Right atrium auricular region (tissue), 2 donors: ENCODE data around the gene AP3B1. TPM values are rescaled to one million over a fixed set of nuclear protein-coding genes. Genes with fewer than 3 reads are reported as not detected.
"Not testable (repeated sequence)": the region's sequence is repeated elsewhere in the genome, so short reads cannot be mapped to it uniquely, and the experiment has no call there.

ENCODE experiments used
- DNase-seq: peaks from one replicate; pipeline ENCODE4 v3.0.0-alpha.2; 2019; ENCODE audit warnings: low spot score
- H3K27ac ChIP-seq, 2 donors: fragments of 200-600 bp; sonication (generic); 1 replicate in 1 of 2; 2 replicates in 1 of 2; pipeline ENCODE4 v1.5.1; 2016 to 2019
- H3K27me3 ChIP-seq, 2 donors: fragments of 200-600 bp; sonication (generic); one replicate each; pipeline versions ENCODE4 v1.5.1 to v1.6.0; 2017 to 2019
- H3K36me3 ChIP-seq: fragments of 200-600 bp; sonication (generic); one replicate; pipeline ENCODE4 v1.5.1; 2016
- H3K4me1 ChIP-seq, 2 donors: fragments of 200-600 bp; sonication (generic); one replicate each; pipeline versions ENCODE4 v1.5.1 to v1.6.0; 2017 to 2019
- H3K4me3 ChIP-seq, 2 donors: fragments of 200-600 bp; sonication (generic); 1 replicate in 1 of 2; 2 replicates in 1 of 2; pipeline ENCODE4 v1.5.1; 2017 to 2019; ENCODE audit warnings: mild to moderate bottlenecking in 1 of 2, moderate library complexity in 1 of 2
- H3K9me3 ChIP-seq, 2 donors: fragments of 200-600 bp; sonication (generic); one replicate each; pipeline ENCODE4 v1.5.1; 2019
- CTCF ChIP-seq, 2 donors: fragments of 200-600 bp; sonication (generic); IDR thresholded peaks; one replicate each; pipeline ENCODE4 v1.5.1; 2019; ENCODE audit warnings: antibody characterized with exemption in 2 of 2
- total RNA-seq, 2 donors: library from RNA; depleted of rRNA; stranded (reverse); fragments of >200 nt; gene quantifications; one replicate each; pipeline ENCODE4 v1.1.0, GENCODE V29; 2016

Gene AP3B1
- total RNA-seq, 2 donors from 2014 or later = 22.4 to 25.7 TPM

- no peak for DNase-seq
- H3K27ac ChIP-seq = no peak overlapping the region
- H3K9me3 ChIP-seq = no peaks in the 10 kb centered on the region
- H3K27me3 ChIP-seq = no peaks in the 10 kb centered on the region
- TF ChIP-seq CTCF (IDR thresholded peaks at IDR 0.05) = no peak
- no peaks in the 10 kb centered on the region for H3K36me3 ChIP-seq
- H3K4me1 ChIP-seq = no peaks in the 10 kb centered on the region
- H3K4me3 ChIP-seq = no peak overlapping the region
These were observed 217.0 kb downstream of the AP3B1 start for GRCh38 chr5:78077369-78078068.

GRCh38 chr5:78076351-78076750 lies 218.1 kb downstream of the AP3B1 start:
- Histone ChIP-seq H3K9me3 (no peaks in the 10 kb centered on the region), H3K36me3 (no peaks in the 10 kb centered on the region), H3K4me1 (no peaks in the 10 kb centered on the region), H3K4me3 (no peak overlapping the region), H3K27me3 (no peaks in the 10 kb centered on the region), H3K27ac (no peak overlapping the region)
- TF ChIP-seq CTCF (IDR thresholded peaks at IDR 0.05) = no peak
- no peak for DNase-seq

GRCh38 chr5:78075301-78075700 lies 219.2 kb downstream of the AP3B1 start:
- Histone ChIP-seq H3K36me3 (no peaks in the 10 kb centered on the region), H3K9me3 (no peaks in the 10 kb centered on the region), H3K4me1 (no peaks in the 10 kb centered on the region), H3K4me3 (no peak overlapping the region), H3K27ac (no peak overlapping the region), H3K27me3 (no peaks in the 10 kb centered on the region)
- no peak for TF ChIP-seq CTCF (IDR thresholded peaks at IDR 0.05)
- no peak for DNase-seq

GRCh38 chr5:78070691-78071090 lies 223.8 kb downstream of the AP3B1 start:
- not testable (repeated sequence) for H3K27me3 ChIP-seq, H3K4me1 ChIP-seq, H3K4me3 ChIP-seq, DNase-seq, H3K36me3 ChIP-seq, H3K27ac ChIP-seq
- H3K9me3 ChIP-seq = peaks cover 0 to 15% of the 10 kb centered on the region in 2 donors

GRCh38 chr5:78067581-78067980 lies 226.9 kb downstream of the AP3B1 start:
- not testable (repeated sequence) for H3K27me3 ChIP-seq, H3K27ac ChIP-seq, H3K36me3 ChIP-seq, DNase-seq, H3K4me3 ChIP-seq, H3K4me1 ChIP-seq
- H3K9me3 ChIP-seq = peaks cover 0 to 15% of the 10 kb centered on the region in 2 donors

GRCh38 chr5:78066722-78067121 lies 227.8 kb downstream of the AP3B1 start:
- H3K4me3 ChIP-seq, H3K4me1 ChIP-seq, H3K27me3 ChIP-seq, H3K36me3 ChIP-seq, DNase-seq, H3K27ac ChIP-seq: not testable (repeated sequence)
- peaks cover 0 to 15% of the 10 kb centered on the region in 2 donors for H3K9me3 ChIP-seq

- Histone ChIP-seq H3K27me3 (no peaks in the 10 kb centered on the region), H3K27ac (no peak overlapping the region), H3K4me1 (no peaks in the 10 kb centered on the region), H3K4me3 (no peak overlapping the region), H3K36me3 (no peaks in the 10 kb centered on the region), H3K9me3 (peaks cover 0 to 15% of the 10 kb centered on the region in 2 donors)
- DNase-seq = no peak
- TF ChIP-seq CTCF (IDR thresholded peaks at IDR 0.05) = no peak
These were observed 228.8 kb downstream of the AP3B1 start for GRCh38 chr5:78065663-78066062.
